Right cardiac atrium (tissue), 5 donors: ENCODE data around the gene IGFBP6. TPM values are rescaled to one million over a fixed set of nuclear protein-coding genes. Genes with fewer than 3 reads are reported as not detected.
A peak's percentile ranks its signal among the peaks of the same experiment; 100 is the strongest.

Experiments
- ATAC-seq, 2 donors: fragments of 200-7000 bp; cut with Tn5 transposase; one replicate each; pipeline versions ENCODE4 v1.8.0 to v1.9.1; 2020; ENCODE audit warnings: moderate library complexity in 2 of 2, mild to moderate bottlenecking in 1 of 2
- DNase-seq, 3 donors: peaks; one replicate each; pipeline ENCODE4 v3.0.0-alpha.2; 2020
- H3K27ac ChIP-seq: one replicate; pipeline ENCODE4 v1.5.1; 2013; ENCODE audit warnings: mild to moderate bottlenecking, low read length, control low read depth, moderate library complexity
- H3K27me3 ChIP-seq: one replicate; pipeline ENCODE4 v1.6.1; 2013; ENCODE audit not compliant: control insufficient read depth, insufficient read depth
- H3K4me1 ChIP-seq: one replicate; pipeline ENCODE4 v1.6.1; 2013; ENCODE audit warnings: low read length; ENCODE audit not compliant: control insufficient read depth, insufficient read depth
- H3K4me3 ChIP-seq: one replicate; pipeline ENCODE4 v1.5.1; 2013; ENCODE audit warnings: low read length, control low read depth
- H3K9me3 ChIP-seq: one replicate; pipeline ENCODE4 v1.6.1; 2013; ENCODE audit warnings: low read length; ENCODE audit not compliant: control insufficient read depth
- WGBS: extraction: QIAGEN DNeasy Blood & Tissue Kit; methylation state at CpG from one replicate; pipeline ENCODE4 v1.1.7; 2013; 5-methylcytosine and 5-hydroxymethylcytosine counted together
- intact Hi-C, 4 donors: fragments of 100-400 bp; cut with DNase I; formaldehyde crosslinking; loops; one replicate each; pipeline versions ENCODE4 v1.11.0 to v1.14.0; 2022 to 2023
- polyA plus RNA-seq: library from polyadenylated mRNA; stranded (reverse); fragments of 200-250 nt; gene quantifications from one replicate; pipeline ENCODE4 v1.2.3, GENCODE V29; 2013
- total RNA-seq, 4 donors: library from RNA; stranded (reverse); fragmentation: NEBNext Ultra II Directional; extraction: Animal tissue kit (Norgen Biotek cat#: 25700); gene quantifications; one replicate each; pipeline ENCODE4 v1.2.1, GENCODE V29; 2021
- donor health status: healthy with polysubstance abuse.
- donor health status: DM: no; HTN: yes; CAD: no.
- donor health status: DM: no; HTN: no; CAD: no.
- donor health status: DM: no; HTN: yes; CAD: no; lungs with severe emphysema.
- donor health status: DM: yes; HTN: yes; CAD: no.

Gene IGFBP6
- total and polyA plus RNA-seq, 5 donors: 49.7 to 178 (median 134) TPM

DNA sequence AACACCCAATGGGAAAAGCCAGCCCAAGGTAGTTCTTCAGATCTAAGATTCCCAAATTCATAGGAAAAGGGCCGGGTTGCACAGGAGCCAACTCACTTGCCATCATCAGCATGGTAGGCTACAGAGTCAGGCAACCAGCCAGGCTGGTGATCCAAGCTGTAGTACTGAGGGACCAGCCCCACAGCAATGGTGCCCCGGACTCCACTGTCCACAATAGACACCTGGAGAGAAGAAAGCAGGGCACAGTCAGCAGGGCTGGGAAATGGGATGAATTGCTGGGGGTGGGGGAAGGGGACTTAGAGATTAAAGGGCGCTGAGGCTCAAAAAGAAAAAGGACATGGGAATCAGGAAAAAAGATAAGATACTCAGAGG, 22.5 kb upstream of the IGFBP6 start:
- Histone ChIP-seq H3K9me3 (no peaks in the 10 kb centered on the region), H3K27ac (no peak overlapping the region), H3K4me3 (no peak overlapping the region), H3K27me3 (no peaks in the 10 kb centered on the region), H3K4me1 (peaks cover 32% of the 10 kb centered on the region)
- no peak for DNase-seq
- ATAC-seq: no peak
- intact Hi-C loops: no loop called here
- WGBS: 95% methylated on average over 3 of the region's 3 CpGs

DNA sequence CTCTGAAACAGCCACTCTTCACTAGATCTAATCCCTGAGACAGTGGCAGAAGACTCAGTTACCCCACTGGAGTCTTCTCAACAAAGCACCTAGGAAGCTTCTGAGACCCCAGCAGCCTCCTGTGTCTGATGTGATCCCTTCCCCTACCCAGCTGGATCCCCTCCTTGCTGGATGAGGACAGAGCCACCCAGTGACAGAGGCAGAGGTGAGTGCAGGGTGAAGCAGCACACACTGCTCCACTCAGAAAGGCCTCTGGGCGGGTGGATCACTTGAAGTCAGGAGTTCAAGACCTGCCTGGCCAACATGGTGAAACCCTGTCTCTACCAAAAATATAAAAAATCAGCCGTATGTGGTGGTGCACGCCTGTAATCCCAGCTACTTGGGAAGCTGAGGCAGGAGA, 21.0 kb upstream of the IGFBP6 start:
- Histone ChIP-seq H3K9me3 (no peaks in the 10 kb centered on the region), H3K27ac (no peak overlapping the region), H3K27me3 (no peaks in the 10 kb centered on the region), H3K4me1 (peaks cover 24% of the 10 kb centered on the region), H3K4me3 (no peak overlapping the region)
- 97% methylated on average over 3 of the region's 3 CpGs for WGBS
- DNase-seq (no peak), ATAC-seq (no peak)
- intact Hi-C loops: no loop called here

DNA sequence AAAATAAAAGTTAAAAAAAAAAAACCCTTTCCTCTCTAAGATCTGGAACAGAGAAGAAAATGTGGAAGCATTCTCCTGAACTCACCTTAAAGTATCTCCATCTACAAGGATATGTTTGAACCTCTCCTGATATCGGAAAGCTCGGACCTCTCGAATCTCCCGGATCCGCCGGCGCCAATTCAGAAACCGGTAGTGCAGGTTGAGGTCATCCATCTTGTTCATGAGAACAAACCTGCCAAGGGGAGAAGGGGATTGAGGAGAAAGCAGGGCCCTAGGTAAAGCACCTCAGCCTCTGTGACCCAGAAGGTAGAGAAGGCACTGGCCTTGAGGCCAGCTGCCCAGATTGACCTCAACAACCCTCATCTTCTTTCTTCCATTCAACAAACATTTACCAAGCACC, 20.4 kb upstream of the IGFBP6 start:
- Histone ChIP-seq H3K4me1 (peaks cover 20% of the 10 kb centered on the region), H3K9me3 (no peaks in the 10 kb centered on the region), H3K4me3 (no peak overlapping the region), H3K27ac (no peak overlapping the region), H3K27me3 (no peaks in the 10 kb centered on the region)
- DNase-seq (no peak), ATAC-seq (no peak)
- intact Hi-C loops: no loop called here
- WGBS: 93% methylated on average over 8 of the region's 8 CpGs

DNA sequence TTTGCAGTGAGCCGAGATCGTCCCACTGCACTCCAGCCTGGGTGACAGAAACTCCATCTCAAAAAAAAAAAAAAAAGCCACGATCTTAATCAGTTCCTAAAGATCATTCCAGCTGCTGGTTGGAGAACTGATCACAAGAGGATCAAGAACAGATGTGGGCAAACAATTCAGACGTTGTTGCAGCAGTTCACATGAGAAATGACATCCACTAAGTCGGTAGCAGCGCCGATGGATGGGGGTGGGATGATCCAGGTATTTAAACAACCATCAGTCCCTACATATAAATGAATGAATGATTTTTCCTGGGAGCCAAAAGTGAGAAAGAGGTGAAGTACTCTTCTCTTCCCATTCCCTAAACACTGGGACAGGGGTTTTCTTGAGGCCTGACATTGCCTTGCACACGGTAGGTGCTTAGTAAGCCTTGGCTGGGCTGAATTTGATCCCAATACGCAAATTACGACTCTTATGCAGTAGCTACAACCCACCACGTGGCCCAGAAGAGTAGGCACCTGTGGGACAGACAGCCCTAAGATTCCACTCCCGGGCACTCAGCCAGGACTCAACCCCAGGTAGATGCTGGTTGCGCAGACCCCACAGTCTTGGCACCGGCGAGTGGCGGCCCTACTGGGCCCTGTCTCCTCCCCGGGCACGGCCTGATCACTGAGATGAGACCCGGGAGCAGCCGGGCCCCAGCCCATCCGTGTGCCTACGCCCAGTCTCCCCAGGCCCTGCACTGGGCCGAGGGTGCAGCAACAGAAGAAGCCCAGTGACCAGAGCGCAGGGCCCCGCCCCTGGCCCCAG, 18.8 kb upstream of the IGFBP6 start:
- Histone ChIP-seq H3K27me3 (no peaks in the 10 kb centered on the region), H3K9me3 (no peaks in the 10 kb centered on the region), H3K4me1 (peaks cover 12% of the 10 kb centered on the region), H3K4me3 (peak overlapping the region; percentile 75), H3K27ac (peak overlapping the region; percentile 31)
- ATAC-seq: no peak
- WGBS: 20% methylated on average over 25 of the region's 25 CpGs
- intact Hi-C loops: no loop called here
- DNase-seq: no peak

DNA sequence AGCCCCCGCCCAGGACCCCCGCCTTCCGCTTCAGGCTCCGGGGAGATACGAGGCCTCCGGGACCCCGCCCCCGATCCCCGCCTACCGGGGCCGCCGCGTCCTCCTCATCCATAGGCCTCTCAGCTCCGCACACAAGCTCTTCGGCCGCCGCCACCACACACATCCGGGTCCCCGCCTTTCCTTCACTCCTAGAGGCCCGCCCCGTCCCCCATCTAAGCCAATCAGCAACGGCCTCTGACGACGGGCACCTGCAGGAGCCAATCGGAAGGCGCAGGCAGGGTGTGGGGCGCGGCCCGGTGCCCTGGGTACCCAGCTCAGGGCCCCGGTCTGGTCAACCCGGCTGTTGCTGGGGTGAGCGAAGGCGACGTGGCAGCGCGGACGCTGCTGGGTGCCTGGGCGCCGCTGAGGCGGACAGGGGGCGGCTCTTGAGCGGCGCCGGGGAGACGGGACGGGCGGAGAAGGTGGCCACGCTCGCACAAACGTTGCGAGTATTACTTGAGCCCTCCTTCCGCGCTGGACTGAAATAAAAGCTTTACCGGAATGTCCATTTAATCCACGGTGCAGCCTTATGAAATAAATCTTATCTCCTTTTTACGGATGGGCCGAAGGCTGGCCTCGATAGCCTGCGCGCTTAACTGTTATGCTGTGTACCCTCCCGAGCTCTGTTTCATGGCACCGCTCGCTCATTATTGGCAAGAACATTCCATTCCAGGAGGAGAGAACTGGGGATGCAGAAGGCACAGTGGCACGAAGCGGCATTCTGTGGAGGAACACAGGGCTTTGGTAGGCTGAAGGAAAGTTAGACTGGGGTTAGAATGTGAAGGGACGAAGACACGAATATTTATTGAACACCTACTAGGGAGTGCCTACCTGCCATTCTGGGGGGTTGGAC, 18.0 kb upstream of the IGFBP6 start, which contains the start of gene SPRYD3:
TSS of gene SPRYD3 (minus strand) at position 165 of the 892 bp plus-strand sequence. CDS start at position 108, 57 bp downstream.
- peak within 1 kb of the TSS; percentile 84 for H3K27ac ChIP-seq
- H3K9me3 ChIP-seq: no peaks in the 10 kb centered on the region
- WGBS: 2% methylated on average over 67 of the region's 67 CpGs
- intact Hi-C loops: no loop called here
- peak; percentile 98 to 99 (median 98) for DNase-seq
- peaks cover 6% of the 10 kb centered on the region for H3K4me1 ChIP-seq
- H3K4me3 ChIP-seq: peak within 1 kb of the TSS; percentile 75
- no peaks in the 10 kb centered on the region for H3K27me3 ChIP-seq
- ATAC-seq: peak; percentile 99

DNA sequence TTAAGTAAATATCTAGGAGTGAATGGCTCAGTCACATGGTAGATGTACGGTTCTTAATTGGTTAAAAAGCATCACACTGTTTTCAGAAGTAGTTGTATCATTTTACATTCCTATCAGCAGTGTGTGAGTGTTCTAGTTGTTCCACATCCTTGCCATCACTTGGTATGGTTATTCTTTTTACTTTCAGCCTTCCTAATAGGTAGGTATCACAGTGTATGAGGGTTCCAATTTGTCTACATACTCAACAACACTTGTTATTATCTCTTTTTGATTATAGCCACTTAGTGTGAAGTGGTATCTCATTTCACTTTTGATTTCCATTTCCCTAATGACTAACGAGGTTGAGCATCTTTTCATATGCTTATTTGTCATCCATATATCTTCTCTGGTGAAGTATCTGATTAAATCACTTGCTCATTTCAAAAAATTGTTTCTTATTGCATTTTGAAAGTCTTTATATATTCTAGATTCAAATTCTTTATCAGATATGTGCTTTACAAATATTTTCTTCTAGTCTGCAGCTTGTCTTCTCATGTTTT, 14.8 kb upstream of the IGFBP6 start:
- ATAC-seq (no peak), DNase-seq (no peak)
- WGBS: 58% methylated on average over 2 of the region's 2 CpGs
- H3K27ac ChIP-seq: no peak overlapping the region
- intact Hi-C loops: no loop called here
- peaks cover 4% of the 10 kb centered on the region for H3K4me1 ChIP-seq
- no peak overlapping the region for H3K4me3 ChIP-seq
- H3K27me3 ChIP-seq: no peaks in the 10 kb centered on the region
- H3K9me3 ChIP-seq: no peaks in the 10 kb centered on the region

DNA sequence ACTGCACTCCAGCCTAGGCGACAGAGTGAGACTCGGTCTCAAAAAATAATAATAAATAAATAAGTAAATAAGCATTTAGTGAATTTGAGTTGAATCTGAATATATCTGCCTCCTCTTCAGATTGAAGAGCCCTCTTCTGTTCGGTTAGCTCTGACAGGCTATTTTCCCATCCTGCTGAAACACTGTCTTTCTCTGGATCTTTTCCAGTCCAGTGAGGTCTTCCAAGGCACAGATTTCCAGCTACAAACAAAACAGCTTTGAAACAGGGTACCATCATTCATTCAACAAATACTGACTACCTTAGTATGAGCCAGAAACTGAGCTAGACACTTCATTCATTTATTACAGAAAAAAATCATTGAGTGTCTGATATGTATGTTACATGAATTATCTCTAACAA, 11.1 kb upstream of the IGFBP6 start:
- ATAC-seq (no peak), DNase-seq (no peak)
- no peak overlapping the region for H3K27ac ChIP-seq
- H3K9me3 ChIP-seq: no peaks in the 10 kb centered on the region
- no peaks in the 10 kb centered on the region for H3K4me1 ChIP-seq
- 77% methylated on average over 3 of the region's 3 CpGs for WGBS
- H3K4me3 ChIP-seq: no peak overlapping the region
- no peaks in the 10 kb centered on the region for H3K27me3 ChIP-seq
- intact Hi-C loops: no loop called here

DNA sequence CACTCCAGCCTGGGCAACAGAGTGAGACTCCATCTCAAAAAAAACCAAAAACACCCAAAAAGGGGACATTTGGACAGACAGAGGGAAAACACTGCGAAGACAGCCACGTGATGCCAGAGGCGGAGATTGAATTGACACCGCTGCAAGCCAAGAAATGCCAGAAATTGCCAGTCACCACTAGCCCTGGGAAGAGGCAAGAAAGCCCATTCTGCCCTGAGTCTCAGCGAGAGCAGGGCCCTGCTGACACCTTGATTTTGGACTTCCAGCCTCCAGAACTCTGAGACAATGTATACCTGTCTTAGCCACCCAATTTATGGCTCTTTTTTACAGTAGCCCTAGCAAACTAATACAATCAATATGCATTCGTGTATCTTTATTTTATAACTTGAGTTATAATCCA, 7.4 kb upstream of the IGFBP6 start:
- H3K4me1 ChIP-seq: no peaks in the 10 kb centered on the region
- H3K9me3 ChIP-seq: no peaks in the 10 kb centered on the region
- no peak overlapping the region for H3K27ac ChIP-seq
- H3K27me3 ChIP-seq: no peaks in the 10 kb centered on the region
- no peak for DNase-seq
- intact Hi-C loops: no loop called here
- no peak overlapping the region for H3K4me3 ChIP-seq
- no peak for ATAC-seq
- WGBS: 96% methylated on average over 6 of the region's 6 CpGs

DNA sequence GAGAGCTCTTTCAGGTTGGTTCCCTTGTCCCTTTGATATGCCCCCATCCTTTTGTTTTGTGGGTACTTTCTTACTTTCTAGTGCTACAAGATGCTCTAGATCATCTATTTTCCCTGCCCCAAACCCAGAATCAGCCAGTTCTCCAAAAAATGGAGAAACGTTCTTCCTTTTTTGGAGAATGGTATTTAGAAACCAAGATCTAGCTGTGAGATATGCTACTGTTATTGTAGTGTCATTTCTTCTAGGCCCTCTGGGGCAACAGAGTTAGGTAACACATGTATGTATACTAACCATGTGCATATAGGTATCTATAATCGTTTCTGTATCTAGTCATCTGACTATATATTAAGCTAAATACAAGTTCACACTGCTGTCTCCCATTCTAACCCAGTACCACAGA, 6.9 kb upstream of the IGFBP6 start:
- DNase-seq: no peak
- intact Hi-C loops: no loop called here

DNA sequence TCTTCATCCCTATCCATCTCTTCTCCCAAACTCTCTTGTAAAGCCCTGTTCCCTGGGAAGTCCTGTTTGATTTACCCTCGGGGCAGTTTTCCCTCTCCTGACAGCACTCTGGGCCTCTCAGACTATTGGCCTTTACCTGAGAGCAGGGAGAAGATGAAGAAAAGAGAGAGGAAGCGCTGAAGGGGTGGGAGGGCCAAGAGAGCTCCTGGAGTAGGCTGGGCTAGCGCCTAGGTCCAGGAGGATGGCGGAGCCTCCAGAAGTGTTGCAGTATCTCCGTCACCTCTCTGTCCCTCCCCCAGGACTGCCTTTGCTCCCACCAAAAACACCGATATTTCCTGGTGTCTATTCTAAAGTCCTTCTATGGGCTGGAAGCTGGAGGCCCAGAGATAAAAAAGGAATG, 5.7 kb upstream of the IGFBP6 start:
- 85% methylated on average over 6 of the region's 6 CpGs for WGBS
- intact Hi-C loops: no loop called here
- Histone ChIP-seq H3K4me1 (peaks cover 3% of the 10 kb centered on the region), H3K9me3 (no peaks in the 10 kb centered on the region), H3K27me3 (no peaks in the 10 kb centered on the region), H3K27ac (no peak overlapping the region), H3K4me3 (no peak overlapping the region)
- ATAC-seq: no peak
- no peak for DNase-seq

More for the DNA sequence above, 6.9 kb upstream of the IGFBP6 start:
- no peak for ATAC-seq
- no peaks in the 10 kb centered on the region for H3K4me1 ChIP-seq
- H3K27ac ChIP-seq: no peak overlapping the region
- H3K27me3 ChIP-seq: no peaks in the 10 kb centered on the region
- H3K4me3 ChIP-seq: no peak overlapping the region
- WGBS: 72% methylated on average over 2 of the region's 2 CpGs
- no peaks in the 10 kb centered on the region for H3K9me3 ChIP-seq

DNA sequence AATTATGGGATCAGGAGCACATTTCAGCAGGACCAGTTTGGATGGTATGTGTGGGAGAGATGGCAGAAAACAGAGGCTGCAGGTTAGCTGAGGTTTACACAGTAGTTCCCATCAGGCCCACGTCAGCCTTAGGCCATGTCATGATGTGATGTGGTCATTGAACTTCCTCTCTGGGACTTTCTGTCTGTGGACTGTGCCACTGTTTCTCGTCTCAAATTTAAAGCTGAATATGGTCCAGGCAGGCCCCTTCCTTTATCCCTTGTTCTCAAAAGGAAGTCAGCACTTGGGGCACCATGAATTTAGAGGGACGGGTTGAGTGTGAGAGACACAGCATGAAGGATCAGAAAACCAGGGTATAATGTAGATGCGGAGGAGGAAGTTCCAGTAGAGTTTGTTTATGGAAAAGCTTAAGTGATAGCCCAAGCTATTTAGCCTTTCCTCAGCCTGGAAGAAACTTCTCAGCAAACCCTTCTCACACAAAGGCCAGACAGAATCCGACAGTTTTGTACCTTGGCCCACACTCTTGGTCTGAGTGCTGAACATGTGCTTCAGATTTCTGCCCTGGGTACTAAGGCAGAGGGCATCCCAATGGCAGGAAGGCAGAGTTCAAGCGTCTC, 3.6 kb upstream of the IGFBP6 start:
- no peak overlapping the region for H3K27ac ChIP-seq
- no peak for DNase-seq

More for the DNA sequence above, 3.6 kb upstream of the IGFBP6 start:
- no peak for ATAC-seq
- H3K4me3 ChIP-seq: no peak overlapping the region
- intact Hi-C loops: no loop called here
- no peaks in the 10 kb centered on the region for H3K27me3 ChIP-seq
- no peaks in the 10 kb centered on the region for H3K9me3 ChIP-seq
- H3K4me1 ChIP-seq: peaks cover 3% of the 10 kb centered on the region
- 72% methylated on average over 6 of the region's 6 CpGs for WGBS
